Measurements from ENCODE around the gene EEPD1.

- TF ChIP-seq CTCF (IDR thresholded peaks at IDR 0.05): no peak
- TF ChIP-seq POLR2A (IDR thresholded peaks at IDR 0.05): no peak
- peak; percentile 38 for TF ChIP-seq POLR2AphosphoS5 (IDR thresholded peaks at IDR 0.05)
- TF ChIP-seq EP300 (IDR thresholded peaks at IDR 0.05): no peak
Measured at GRCh38 chr7:36264123-36264801, 111.2 kb downstream of the EEPD1 start.
